NCI-H2171 (cell line): ENCODE data around the gene BAZ1A.
"Not testable (repeated sequence)": the region's sequence is repeated elsewhere in the genome, so short reads cannot be mapped to it uniquely, and the experiment has no call there.

ENCODE experiments used
- DNase-seq: peaks from one replicate; lab custom pipeline; 2025; lab: John Stamatoyannopoulos, UW

Gene BAZ1A

DNA sequence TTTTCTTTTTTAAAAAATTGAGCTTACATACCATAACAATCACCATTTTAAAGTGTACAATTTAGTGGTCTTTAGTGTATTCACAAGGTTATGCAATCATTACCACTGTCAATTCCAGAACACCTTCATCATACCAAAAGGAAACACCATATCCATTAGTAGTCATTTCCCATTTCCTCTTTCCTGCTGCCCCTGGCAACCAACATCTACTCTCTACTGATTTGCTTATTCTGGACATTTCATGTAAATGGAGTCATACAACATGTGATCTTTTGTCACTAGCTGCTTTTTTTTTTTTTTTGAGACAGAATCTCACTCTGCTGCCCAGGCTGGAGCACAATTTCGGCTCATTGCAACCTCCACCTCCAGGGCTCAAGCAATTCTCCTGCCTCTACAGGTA, 93.9 kb downstream of the BAZ1A start:
- no peak for DNase-seq

- no peak for DNase-seq
Measured at GRCh38 chr14:34780646-34781045, 94.5 kb downstream of the BAZ1A start.

GRCh38 chr14:34778744-34779143, 96.4 kb downstream of the BAZ1A start:
- DNase-seq: no peak

GRCh38 chr14:34776611-34777010, 98.5 kb downstream of the BAZ1A start:
- no peak for DNase-seq

DNA sequence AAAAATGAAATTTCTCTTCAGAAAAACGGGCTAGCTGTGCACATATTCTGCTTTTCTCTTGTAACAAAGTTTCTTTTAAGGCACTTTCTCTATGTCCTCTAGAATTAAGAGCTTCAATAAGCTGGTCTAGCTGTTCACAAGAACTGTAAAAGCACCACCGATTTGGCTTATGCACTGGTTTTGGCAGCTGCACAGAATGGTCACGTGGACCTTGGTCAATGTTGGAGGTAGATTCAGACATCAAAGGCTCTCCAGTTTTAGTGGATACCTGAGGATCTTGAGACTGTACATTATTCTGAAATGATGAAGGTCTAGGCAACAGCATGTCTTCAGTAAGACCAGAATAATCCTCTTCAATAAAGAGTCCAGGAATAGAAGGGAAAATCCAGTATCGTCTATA, 99.2 kb downstream of the BAZ1A start:
- DNase-seq: no peak

DNA sequence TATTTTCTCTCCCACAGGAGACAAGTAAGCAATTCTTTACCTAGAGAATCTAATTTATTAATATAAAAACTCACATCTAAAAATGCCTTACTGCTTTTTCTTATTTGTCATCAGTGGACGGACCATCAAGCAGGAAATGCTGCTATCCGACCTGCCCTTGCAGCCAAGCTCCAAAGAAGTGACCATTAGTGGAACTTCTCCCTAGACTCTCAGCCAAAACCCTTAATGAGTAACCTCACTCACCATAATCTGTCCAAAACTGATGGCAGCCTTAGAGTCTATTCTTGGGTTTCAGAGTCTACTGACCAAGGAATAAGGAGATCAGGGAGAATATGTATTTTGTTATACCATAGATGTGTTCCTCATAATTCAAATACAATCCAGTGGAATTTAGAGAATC, 99.8 kb downstream of the BAZ1A start:
- DNase-seq: no peak

DNA sequence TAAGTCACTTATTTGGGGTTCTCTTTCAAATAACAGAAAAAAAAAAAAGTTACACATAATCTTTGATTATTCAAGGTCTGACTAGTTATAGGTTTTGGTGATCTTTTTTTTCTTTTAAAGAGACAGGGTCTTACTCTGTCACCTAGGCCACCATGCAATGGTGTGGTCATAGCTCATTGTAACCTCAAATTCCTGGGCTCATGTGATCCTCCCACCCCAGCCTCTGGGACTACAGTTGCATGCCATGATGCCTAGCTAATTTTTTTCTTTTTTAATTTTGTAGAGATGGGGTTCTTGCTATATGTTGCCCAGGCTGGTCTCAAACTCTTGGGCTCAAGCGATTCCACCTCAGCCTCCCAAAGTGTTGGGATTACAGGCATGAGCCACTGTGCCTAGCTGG, 104.3 kb downstream of the BAZ1A start:
- no peak for DNase-seq

- no peak for DNase-seq
Measured at GRCh38 chr14:34766606-34767005, 108.6 kb downstream of the BAZ1A start.

DNA sequence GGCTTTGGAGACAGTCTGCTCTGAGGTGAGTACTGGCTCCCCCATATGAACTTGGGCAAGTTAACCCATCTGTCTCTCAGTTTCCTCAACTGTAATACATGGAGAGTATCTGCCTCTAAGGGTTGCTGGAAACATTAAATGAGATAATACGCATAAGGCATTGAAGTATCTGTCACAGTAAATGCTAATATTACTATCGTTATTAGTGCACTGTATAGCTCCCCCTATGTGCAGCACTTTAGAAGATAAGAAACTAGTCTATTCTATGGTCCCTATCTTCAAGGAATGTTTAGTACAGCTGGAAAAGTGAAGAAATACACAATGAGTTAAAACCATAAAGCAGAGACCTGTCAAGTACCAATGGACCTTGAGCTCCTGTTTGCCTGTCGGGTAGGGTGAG, 109.1 kb downstream of the BAZ1A start:
- no peak for DNase-seq

- DNase-seq: no peak
Measured at GRCh38 chr14:34755215-34755614, 119.9 kb downstream of the BAZ1A start.

- no peak for DNase-seq
Measured at GRCh38 chr14:34754687-34755086, 120.5 kb downstream of the BAZ1A start.

- no peak for DNase-seq
Measured at GRCh38 chr14:34750670-34751069, 124.5 kb downstream of the BAZ1A start.

- no peak for DNase-seq
Measured at GRCh38 chr14:34750233-34750632, 124.9 kb downstream of the BAZ1A start.

DNA sequence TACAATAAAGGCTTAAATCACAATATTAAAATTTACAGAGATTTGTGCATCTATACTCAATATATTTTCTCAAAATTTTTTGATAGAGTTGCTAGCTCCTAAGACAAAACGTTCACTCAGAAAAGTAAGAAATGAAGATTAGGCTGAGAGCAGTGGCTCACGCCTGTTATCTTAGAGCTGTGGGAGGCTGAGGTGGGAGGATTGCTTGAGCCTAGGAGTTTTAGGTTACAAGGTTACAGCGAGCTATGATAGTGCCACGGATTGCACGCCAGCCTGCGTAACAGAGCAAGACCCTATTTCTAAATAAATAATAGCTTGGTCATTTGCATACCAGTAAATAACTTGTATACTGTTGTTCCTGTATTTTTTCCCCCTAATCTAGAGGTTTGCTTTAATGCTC, 125.8 kb downstream of the BAZ1A start:
- no peak for DNase-seq

DNA sequence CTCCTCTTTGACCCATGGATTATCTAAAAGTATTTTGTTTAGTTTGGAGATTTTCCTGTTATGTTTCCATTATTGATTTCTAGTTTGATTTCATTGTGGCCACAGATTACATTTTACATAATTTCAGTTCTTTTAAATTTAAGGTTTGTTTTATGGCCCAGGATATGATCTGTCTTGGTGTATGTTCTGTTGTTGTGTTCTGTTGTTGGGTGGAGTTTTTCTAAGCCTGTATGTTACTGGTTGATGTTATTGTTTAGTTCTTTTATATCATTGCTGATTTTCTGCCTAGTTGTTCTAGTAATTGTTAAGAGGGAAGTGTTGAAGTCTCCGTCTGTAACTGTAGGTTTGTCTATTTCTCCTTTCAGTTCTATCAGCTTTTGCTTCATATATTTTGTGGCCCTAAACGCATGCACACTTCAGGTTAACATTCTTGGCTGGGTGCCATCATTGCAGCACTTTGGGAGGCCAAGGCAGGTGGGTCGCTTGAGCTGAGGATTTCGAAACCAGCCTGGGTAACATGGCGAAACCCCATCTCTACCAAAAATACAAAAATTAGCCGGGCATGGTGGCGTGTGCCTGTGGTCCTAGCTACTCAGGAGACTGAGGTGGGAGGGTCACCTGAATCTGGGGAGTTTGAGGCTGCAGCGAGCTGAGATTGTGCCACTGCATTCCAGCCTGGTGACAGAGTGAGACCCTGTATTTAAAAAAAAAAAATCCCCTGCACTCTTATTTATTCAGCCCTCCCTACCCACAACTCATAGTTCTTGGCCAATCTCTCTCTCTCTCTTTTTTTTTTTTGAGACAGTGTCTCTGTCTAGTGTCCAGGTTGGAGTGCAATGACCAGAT, 132.7 kb downstream of the BAZ1A start:
- DNase-seq: peak; percentile 6

- DNase-seq: no peak
Measured at GRCh38 chr14:34741840-34742239, 133.3 kb downstream of the BAZ1A start.

DNA sequence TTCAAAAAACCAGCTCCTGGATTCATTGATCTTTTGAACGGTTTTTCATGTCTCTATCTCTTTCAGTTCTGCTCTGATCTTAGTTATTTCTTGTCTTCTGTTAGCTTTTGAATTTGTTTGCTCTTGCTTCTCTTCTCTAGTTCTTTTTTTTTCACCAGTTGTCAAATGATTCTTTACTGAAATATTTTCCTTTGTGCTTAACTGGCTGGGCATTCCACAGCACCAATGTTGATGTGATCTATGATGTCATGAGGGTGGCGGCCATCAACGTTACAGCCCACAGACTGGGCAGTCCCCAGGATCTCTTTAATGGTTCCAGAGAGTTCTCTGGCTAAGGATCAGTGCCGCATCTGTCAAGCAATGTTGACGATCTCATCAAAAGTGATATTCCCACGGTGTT, 135.0 kb downstream of the BAZ1A start:
- not testable (repeated sequence) for DNase-seq

GRCh38 chr14:34737079-34737478, 138.1 kb downstream of the BAZ1A start:
- DNase-seq: not testable (repeated sequence)

DNA sequence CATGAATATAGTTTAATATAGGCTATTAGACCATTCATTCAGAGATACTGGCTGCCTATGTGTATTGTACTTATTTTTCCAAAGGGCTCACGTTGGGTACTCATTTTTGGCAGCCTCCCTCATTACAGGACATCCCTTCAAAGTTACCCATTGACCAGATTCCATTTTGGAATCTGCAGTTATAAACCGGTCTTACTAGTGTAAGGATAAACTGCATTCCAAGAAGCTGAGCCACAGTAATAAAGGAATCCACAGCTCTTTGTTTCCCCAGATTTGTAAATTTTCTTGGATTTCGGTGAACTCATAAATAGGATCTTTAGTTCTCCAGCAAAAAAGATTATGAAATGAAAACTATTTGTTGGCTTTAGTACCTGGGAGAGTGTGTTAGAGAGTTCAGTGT, 141.9 kb downstream of the BAZ1A start:
- DNase-seq: no peak

DNA sequence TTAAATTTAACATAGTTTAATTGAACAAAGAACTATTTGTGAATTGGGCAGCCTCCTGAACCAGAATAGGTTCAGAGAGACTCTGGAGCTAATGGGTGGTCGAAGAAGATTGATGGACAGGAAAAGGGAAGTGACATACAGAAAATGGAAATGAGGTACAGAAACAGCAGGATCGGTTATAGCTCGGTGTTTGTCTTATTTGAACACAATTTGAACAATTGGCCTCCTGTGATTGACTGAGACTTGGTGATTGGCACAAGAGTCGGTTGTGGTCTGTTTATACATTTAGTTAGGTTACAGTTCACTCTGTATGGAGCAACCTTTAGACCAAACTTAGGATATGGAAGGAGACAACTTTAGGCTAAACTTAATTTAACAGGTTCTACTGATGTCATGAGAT, 142.4 kb downstream of the BAZ1A start:
- no peak for DNase-seq

- DNase-seq: no peak
Measured at GRCh38 chr14:34723867-34724266, 151.3 kb downstream of the BAZ1A start.

- DNase-seq: peak; percentile 53
Measured at GRCh38 chr14:34722723-34723545, 152.2 kb downstream of the BAZ1A start.

DNA sequence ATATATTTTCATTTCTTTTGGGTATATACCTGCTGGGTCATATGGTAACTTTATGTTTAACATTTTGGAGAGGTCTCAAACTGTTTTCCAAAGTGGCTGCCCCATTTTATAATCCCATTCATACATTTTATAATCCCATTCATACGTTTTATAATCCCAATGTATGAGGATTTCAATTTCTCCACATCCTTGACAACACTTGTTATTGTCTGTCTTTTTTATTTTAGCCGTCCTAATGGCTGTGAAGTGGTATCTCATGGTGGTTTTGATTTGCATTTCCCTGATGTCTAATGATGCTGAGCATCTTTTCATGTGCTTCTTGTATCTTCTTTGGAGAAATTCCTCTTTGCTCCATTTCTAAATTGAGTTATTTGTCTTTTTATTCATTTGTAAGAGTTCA, 154.0 kb downstream of the BAZ1A start:
- no peak for DNase-seq
